Lower leg skin (tissue), 4 donors: ENCODE data around the gene COX6B2. TPM values are rescaled to one million over a fixed set of nuclear protein-coding genes. Genes with fewer than 3 reads are reported as not detected.

Source experiments
- DNase-seq, 2 donors: peaks; one replicate each; pipeline ENCODE4 v3.0.0-alpha.2; 2019; ENCODE audit warnings: low spot score in 2 of 2
- H3K4me3 ChIP-seq: fragments of 200-600 bp; sonication (generic); 2 replicates; pipeline ENCODE4 v1.5.1; 2017; ENCODE audit warnings: mild to moderate bottlenecking, low read depth; ENCODE audit not compliant: poor library complexity, severe bottlenecking
- CTCF ChIP-seq, 3 donors: fragments of 450-650 bp; IDR thresholded peaks; one replicate each; pipeline ENCODE4 v1.5.1; 2016; ENCODE audit warnings: antibody characterized with exemption in 3 of 3, mild to moderate bottlenecking in 3 of 3, moderate library complexity in 2 of 3
- POLR2A ChIP-seq, 2 donors: fragments of 450-650 bp; IDR thresholded peaks; one replicate each; pipeline ENCODE4 v1.6.1; 2016 to 2017; ENCODE audit warnings: antibody characterized with exemption in 2 of 2, mild to moderate bottlenecking in 1 of 2, moderate library complexity in 1 of 2
- whole genome bisulfite sequencing, 2 donors: methylation state at CpG; one replicate each; pipeline ENCODE4 v1.1.5; 2018; 5-methylcytosine and 5-hydroxymethylcytosine counted together
- intact Hi-C: fragments of 100-400 bp; cut with DNase I; formaldehyde crosslinking; loops from one replicate; pipeline ENCODE4 v1.15.0; 2023; ENCODE audit warnings: low total_unique reads
- total RNA-seq, 4 donors: library from RNA; depleted of rRNA; stranded (reverse); fragments of >200 nt; gene quantifications; one replicate each; pipeline ENCODE4 v1.1.0, GENCODE V29; 2016

The COX6B2 gene
- total RNA-seq, 4 donors from 2014 or later: 0.42 to 1.1 (median 0.49) TPM; not detected in 1

GRCh38 chr19:55325172-55325571 lies 29.3 kb downstream of the COX6B2 start, which contains the start of gene TMEM150B:
TSS of gene TMEM150B (minus strand) at chr19:55325341. CDS start at chr19:55321036, 4,305 bp downstream.
- TF ChIP-seq POLR2A (IDR thresholded peaks at IDR 0.05): no peak
- no peak for TF ChIP-seq CTCF (IDR thresholded peaks at IDR 0.05)
- intact Hi-C loops: no loop called here
- no peak for DNase-seq
- WGBS, 2 donors: 76 to 78% methylated on average over 14 of the region's 14 CpGs
- no peak within 1 kb of the TSS for H3K4me3 ChIP-seq

GRCh38 chr19:55324662-55325061 lies 29.9 kb downstream of the COX6B2 start:
- DNase-seq: no peak
- intact Hi-C loops: no loop called here
- H3K4me3 ChIP-seq: no peak overlapping the region
- no peak for TF ChIP-seq POLR2A (IDR thresholded peaks at IDR 0.05)
- no peak for TF ChIP-seq CTCF (IDR thresholded peaks at IDR 0.05)
- 36 to 46% methylated on average over 6 of the region's 6 CpGs for WGBS, 2 donors

GRCh38 chr19:55322204-55322885 lies 32.2 kb downstream of the COX6B2 start:
- 64 to 70% methylated on average over 11 to 12 of the region's 12 CpGs for WGBS, 2 donors
- no peak for DNase-seq
- TF ChIP-seq CTCF (IDR thresholded peaks at IDR 0.05): no peak
- no peak for TF ChIP-seq POLR2A (IDR thresholded peaks at IDR 0.05)
- H3K4me3 ChIP-seq: no peak overlapping the region
- intact Hi-C loops: no loop called here

- 72 to 74% methylated on average over 9 of the region's 9 CpGs for WGBS, 2 donors
- no peak overlapping the region for H3K4me3 ChIP-seq
- DNase-seq: no peak
- intact Hi-C loops: no loop called here
- TF ChIP-seq CTCF (IDR thresholded peaks at IDR 0.05): no peak
- no peak for TF ChIP-seq POLR2A (IDR thresholded peaks at IDR 0.05)
Measured at GRCh38 chr19:55321466-55322137, 32.9 kb downstream of the COX6B2 start.

- TF ChIP-seq CTCF (IDR thresholded peaks at IDR 0.05) (no peak), POLR2A (IDR thresholded peaks at IDR 0.05) (no peak)
- H3K4me3 ChIP-seq: no peak overlapping the region
- WGBS, 2 donors: 86 to 94% methylated on average over 8 of the region's 8 CpGs
- DNase-seq: no peak
- intact Hi-C loops: no loop called here
Measured at GRCh38 chr19:55320844-55321419, 33.6 kb downstream of the COX6B2 start.
